ENCODE data around the gene NR2E1.

The NR2E1 gene

GRCh38 chr6:108167449-108168089 is 1.7 kb downstream of the NR2E1 start:
- Histone ChIP-seq H3K36me3 (no peaks in the 10 kb centered on the region), H3K9me3 (ENCODE audit: severe bottlenecking) (no peaks in the 10 kb centered on the region), H3K27ac (no peak overlapping the region), H3K4me3 (ENCODE audit: low read depth, low read length) (no peak overlapping the region), H3K27me3 (ENCODE audit: insufficient read depth, low read depth, severe bottlenecking) (no peaks in the 10 kb centered on the region)
- no peak for TF ChIP-seq CTCF (IDR thresholded peaks at IDR 0.05; ENCODE audit: low read depth, low read length)
- DNase-seq, result no peak

- no peak for DNase-seq
Measured at GRCh38 chr6:108168090-108168463, 2.3 kb downstream of the NR2E1 start.

GRCh38 chr6:108168501-108169463 is 3.0 kb downstream of the NR2E1 start:
- DNase-seq, result no peak
- Histone ChIP-seq H3K27ac (no peak overlapping the region), H3K4me3 (ENCODE audit: low read depth, low read length) (no peak overlapping the region), H3K9me3 (ENCODE audit: severe bottlenecking) (no peaks in the 10 kb centered on the region), H3K36me3 (no peaks in the 10 kb centered on the region), H3K27me3 (ENCODE audit: insufficient read depth, low read depth, severe bottlenecking) (no peaks in the 10 kb centered on the region)
- no peak for TF ChIP-seq CTCF (IDR thresholded peaks at IDR 0.05; ENCODE audit: low read depth, low read length)

More at GRCh38 chr6:108168090-108168463, 2.3 kb downstream of the NR2E1 start:
- TF ChIP-seq CTCF (IDR thresholded peaks at IDR 0.05; ENCODE audit: low read depth, low read length), result no peak
- Histone ChIP-seq H3K9me3 (ENCODE audit: severe bottlenecking) (no peaks in the 10 kb centered on the region), H3K36me3 (no peaks in the 10 kb centered on the region), H3K27me3 (ENCODE audit: insufficient read depth, low read depth, severe bottlenecking) (no peaks in the 10 kb centered on the region), H3K27ac (no peak overlapping the region), H3K4me3 (ENCODE audit: low read depth, low read length) (no peak overlapping the region)

GRCh38 chr6:108169464-108170331 is 3.9 kb downstream of the NR2E1 start:
- Histone ChIP-seq H3K9me3 (ENCODE audit: severe bottlenecking) (no peaks in the 10 kb centered on the region), H3K27me3 (ENCODE audit: insufficient read depth, low read depth, severe bottlenecking) (no peaks in the 10 kb centered on the region), H3K36me3 (no peaks in the 10 kb centered on the region), H3K27ac (no peak overlapping the region), H3K4me3 (ENCODE audit: low read depth, low read length) (no peak overlapping the region)
- no peak for DNase-seq
- no peak for TF ChIP-seq CTCF (IDR thresholded peaks at IDR 0.05; ENCODE audit: low read depth, low read length)

GRCh38 chr6:108170332-108171290 is 4.8 kb downstream of the NR2E1 start:
- no peak for DNase-seq
- Histone ChIP-seq H3K4me3 (ENCODE audit: low read depth, low read length) (no peak overlapping the region), H3K9me3 (ENCODE audit: severe bottlenecking) (no peaks in the 10 kb centered on the region), H3K27me3 (ENCODE audit: insufficient read depth, low read depth, severe bottlenecking) (no peaks in the 10 kb centered on the region), H3K36me3 (no peaks in the 10 kb centered on the region), H3K27ac (no peak overlapping the region)
- TF ChIP-seq CTCF (IDR thresholded peaks at IDR 0.05; ENCODE audit: low read depth, low read length), result no peak
